ENCODE data around the gene PDILT. TPM values are rescaled to one million over a fixed set of nuclear protein-coding genes. Genes with fewer than 3 reads are reported as not detected.

PDILT gene
- total and polyA plus RNA-seq, 2 donors (not counting 3 experiments of a cell fraction or from before 2014, with no cell fraction given), result not detected

DNA sequence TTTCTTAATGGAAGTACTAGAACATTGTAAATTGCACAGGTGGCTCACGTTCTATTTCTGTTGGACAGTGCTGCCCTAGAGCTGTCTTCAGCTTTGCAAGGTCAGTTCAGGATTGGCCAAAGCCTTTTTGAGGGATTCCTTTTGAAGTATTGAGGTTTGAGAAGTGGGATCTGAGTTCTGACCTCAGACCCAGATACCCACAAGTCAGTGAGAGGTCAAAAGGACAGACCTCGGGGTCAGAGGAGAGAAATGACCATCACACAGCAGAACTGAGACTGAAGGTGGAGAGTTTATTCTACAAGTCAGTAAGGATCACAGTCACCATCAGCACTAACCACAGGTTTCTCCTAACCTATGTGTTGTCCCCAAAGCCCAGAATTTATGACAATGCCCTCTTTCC, 6.5 kb upstream of the PDILT start:
- Histone ChIP-seq H3K9me1 (replicated peaks; ENCODE audit: control insufficient read depth, extremely low read depth, insufficient read depth, low read length) (no peaks in the 10 kb centered on the region), H4K20me1 (replicated peaks; ENCODE audit: control insufficient read depth, extremely low read depth, insufficient read depth, low read length) (no peaks in the 10 kb centered on the region), H3K9ac (replicated peaks; ENCODE audit: extremely low read depth, insufficient read depth, low read length) (no peak overlapping the region), H3K27me3 (ENCODE audit: control insufficient read depth in 2 of 2, insufficient read depth in 2 of 2, low read length in 2 of 2) (no peaks in the 10 kb centered on the region), H3K4me2 (ENCODE audit: insufficient read depth, low read length) (no peak overlapping the region), H2AFZ (ENCODE audit: low read depth, low read length) (no peak overlapping the region), H3K79me2 (ENCODE audit: control insufficient read depth, insufficient read depth, low read length) (no peaks in the 10 kb centered on the region), H3K36me3 (ENCODE audit: control insufficient read depth in 2 of 2, extremely low read depth in 1 of 2, insufficient read depth in 2 of 2, low read length in 2 of 2) (no peaks in the 10 kb centered on the region), H3K9me3 (replicated peaks; ENCODE audit: control insufficient read depth, insufficient read depth, low read length) (no peaks in the 10 kb centered on the region), H3K27ac (ENCODE audit: insufficient read depth, low read depth, low read length) (no peak overlapping the region), H3K4me3 (replicated peaks in 1 of 3; ENCODE audit: insufficient read depth in 1 of 3, low read depth in 1 of 3, low read length in 3 of 3) (no peak overlapping the region), H3K4me1 (ENCODE audit: control insufficient read depth, extremely low read depth, insufficient read depth, low read length) (no peaks in the 10 kb centered on the region)
- DNase-seq (ENCODE audit: low read depth, low spot score) (no peak), FAIRE-seq (no peak)
- CTCF ChIA-PET, result no interaction called here
- intact Hi-C loops (cut with micrococcal nuclease) (no loop called here), dilution Hi-C loops (cut with MboI; ENCODE audit: extremely low pct_ligation_motif_present, low sequenced_read_pairs) (no loop called here)
- TF ChIP-seq GATA2 (IDR thresholded peaks at IDR 0.05; ENCODE audit: insufficient read depth, insufficient read length, low read depth, low read length), result no peak
- no peak for TF ChIP-seq CTCF (IDR thresholded peaks at IDR 0.05; ENCODE audit: extremely low read depth in 1 of 2, insufficient read depth in 1 of 2, low read depth in 1 of 2, low read length in 2 of 2)
- TF ChIP-seq JUN (IDR thresholded peaks at IDR 0.05; ENCODE audit: borderline replicate concordance, insufficient read depth, insufficient read length, low read depth), result no peak
- TF ChIP-seq MYC (IDR thresholded peaks at IDR 0.05; ENCODE audit: low read depth, low read length), result no peak
- TF ChIP-seq, protein P1, sequence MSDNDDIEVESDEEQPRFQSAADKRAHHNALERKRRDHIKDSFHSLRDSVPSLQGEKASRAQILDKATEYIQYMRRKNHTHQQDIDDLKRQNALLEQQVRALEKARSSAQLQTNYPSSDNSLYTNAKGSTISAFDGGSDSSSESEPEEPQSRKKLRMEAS (IDR thresholded peaks at IDR 0.05; ENCODE audit: insufficient read depth, insufficient read length), result no peak
- no TSS peak for BruUV-seq (replicated peaks)
- POLR2A ChIA-PET, result no interaction called here

DNA sequence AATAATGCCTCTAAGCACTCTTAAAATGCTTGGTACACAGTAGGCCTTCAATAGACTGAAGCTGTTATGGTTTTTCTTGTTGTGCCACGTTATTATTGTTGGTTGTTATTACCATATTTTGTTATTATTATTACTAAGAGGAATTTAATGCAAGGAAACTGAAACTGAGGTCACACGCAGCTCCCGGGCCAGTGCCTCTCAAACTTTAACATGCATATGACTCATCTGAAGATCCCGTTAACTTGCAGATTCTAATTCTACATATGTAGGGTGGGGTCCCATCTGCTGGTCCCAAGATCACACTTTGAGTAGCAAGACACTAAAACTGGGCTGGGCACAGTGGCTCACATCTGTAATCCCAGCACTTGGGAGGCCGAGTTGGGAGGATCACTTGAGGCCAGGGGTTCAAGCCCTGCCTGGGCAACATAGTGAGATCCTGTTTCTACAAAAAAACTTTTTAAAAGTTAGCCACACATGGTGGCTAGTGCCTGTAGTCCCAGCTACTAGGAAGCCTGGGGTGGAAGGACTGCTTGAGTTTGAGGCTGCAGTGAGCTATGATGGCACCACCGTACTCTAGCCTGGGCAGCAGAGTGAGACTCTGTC, 5.7 kb upstream of the PDILT start:
- intact Hi-C loops (cut with micrococcal nuclease), result no loop called here
- FAIRE-seq, result no peak
- Histone ChIP-seq H3K27ac (ENCODE audit: insufficient read depth, low read depth, low read length) (no peak overlapping the region), H3K9me3 (replicated peaks; ENCODE audit: control insufficient read depth, insufficient read depth, low read length) (no peaks in the 10 kb centered on the region), H3K4me2 (ENCODE audit: insufficient read depth, low read length) (no peak overlapping the region), H3K36me3 (ENCODE audit: control insufficient read depth in 2 of 2, extremely low read depth in 1 of 2, insufficient read depth in 2 of 2, low read length in 2 of 2) (no peaks in the 10 kb centered on the region), H3K79me2 (ENCODE audit: control insufficient read depth, insufficient read depth, low read length) (no peaks in the 10 kb centered on the region), H3K4me1 (ENCODE audit: control insufficient read depth, extremely low read depth, insufficient read depth, low read length) (no peaks in the 10 kb centered on the region), H3K4me3 (replicated peaks in 1 of 3; ENCODE audit: insufficient read depth in 1 of 3, low read depth in 1 of 3, low read length in 3 of 3) (no peak overlapping the region), H4K20me1 (replicated peaks; ENCODE audit: control insufficient read depth, extremely low read depth, insufficient read depth, low read length) (no peaks in the 10 kb centered on the region), H3K27me3 (ENCODE audit: control insufficient read depth in 2 of 2, insufficient read depth in 2 of 2, low read length in 2 of 2) (no peaks in the 10 kb centered on the region), H3K9me1 (replicated peaks; ENCODE audit: control insufficient read depth, extremely low read depth, insufficient read depth, low read length) (no peaks in the 10 kb centered on the region), H2AFZ (ENCODE audit: low read depth, low read length) (no peak overlapping the region), H3K9ac (replicated peaks; ENCODE audit: extremely low read depth, insufficient read depth, low read length) (no peak overlapping the region)
- TF ChIP-seq GATA2 (IDR thresholded peaks at IDR 0.05; ENCODE audit: insufficient read depth, insufficient read length, low read depth, low read length) (no peak), EZH2 (IDR thresholded peaks at IDR 0.05; ENCODE audit: borderline replicate concordance, low read depth, low read length, severe bottlenecking) (no peak), MYC (IDR thresholded peaks at IDR 0.05; ENCODE audit: low read depth, low read length) (no peak), FOS (IDR thresholded peaks at IDR 0.05; ENCODE audit: borderline replicate concordance, insufficient read depth, low read length) (no peak), CTCF (IDR thresholded peaks at IDR 0.05; ENCODE audit: extremely low read depth in 1 of 2, insufficient read depth in 1 of 2, low read depth in 1 of 2, low read length in 2 of 2) (no peak)
- TF ChIP-seq, protein P1 (IDR thresholded peaks at IDR 0.05; ENCODE audit: insufficient read depth, insufficient read length), result no peak
- CTCF ChIA-PET, result no interaction called here
- dilution Hi-C loops (cut with MboI; ENCODE audit: extremely low pct_ligation_motif_present, low sequenced_read_pairs), result no loop called here
- POLR2A ChIA-PET, result no interaction called here
- BruUV-seq (replicated peaks), result no TSS peak
- no peak for DNase-seq (ENCODE audit: low read depth, low spot score)

Data from endothelial cell of umbilical vein (primary cell).